ENCODE measurements around the gene ALG1L2. TPM values are rescaled to one million over a fixed set of nuclear protein-coding genes. Genes with fewer than 3 reads are reported as not detected.
"Not testable (repeated sequence)": the region's sequence is repeated elsewhere in the genome, so short reads cannot be mapped to it uniquely, and the experiment has no call there.

ALG1L2 gene
- polyA plus RNA-seq, 1 of the 3 experiments (the other 2 are of a cell fraction) = not detected

GRCh38 chr3:130107333-130107995 is 25.8 kb downstream of the ALG1L2 start:
- H3K9me2 ChIP-seq; POLR2A ChIA-PET; H3K27me3 ChIP-seq (ENCODE audit: insufficient read depth); H3K9me3 ChIP-seq; H3K4me3 ChIP-seq (ENCODE audit: low read depth in 2 of 2, low read length in 1 of 2); H3K9ac ChIP-seq; H2AFZ ChIP-seq (ENCODE audit: low read depth); H3K36me3 ChIP-seq (replicated peaks in 1 of 2; ENCODE audit: control insufficient read depth in 1 of 2, insufficient read depth in 2 of 2, low read length in 1 of 2); H3F3A ChIP-seq (replicated peaks; ENCODE audit: insufficient read depth); H3K4me2 ChIP-seq; H3K27ac ChIP-seq (ENCODE audit: low read depth in 2 of 2, low read length in 1 of 2); H3K4me1 ChIP-seq (ENCODE audit: control insufficient read depth in 1 of 2, insufficient read depth in 2 of 2, low read depth in 1 of 2, low read length in 1 of 2); H4K20me1 ChIP-seq (ENCODE audit: insufficient read depth); H3K79me2 ChIP-seq (ENCODE audit: insufficient read depth); DNase-seq: not testable (repeated sequence)
- CTCF ChIA-PET = interaction anchor here (0.9 to 13.8 kb wide), 2 partner anchors 165 to 180 kb away, joined by 3 to 146 read pairs; no protein-coding TSS in a partner anchor
- WGBS (ENCODE audit: low lambda C conversion rate) = 85% methylated on average over 7 of the region's 13 CpGs

GRCh38 chr3:130108836-130109585 is 27.4 kb downstream of the ALG1L2 start:
- H3F3A ChIP-seq (replicated peaks; ENCODE audit: insufficient read depth); H3K9ac ChIP-seq; H3K27ac ChIP-seq (ENCODE audit: low read depth in 2 of 2, low read length in 1 of 2); DNase-seq; H4K20me1 ChIP-seq (ENCODE audit: insufficient read depth); H3K9me2 ChIP-seq; H3K4me3 ChIP-seq (ENCODE audit: low read depth in 2 of 2, low read length in 1 of 2); H3K9me3 ChIP-seq; H2AFZ ChIP-seq (ENCODE audit: low read depth); H3K27me3 ChIP-seq (ENCODE audit: insufficient read depth); H3K4me1 ChIP-seq (ENCODE audit: control insufficient read depth in 1 of 2, insufficient read depth in 2 of 2, low read depth in 1 of 2, low read length in 1 of 2); H3K36me3 ChIP-seq (replicated peaks in 1 of 2; ENCODE audit: control insufficient read depth in 1 of 2, insufficient read depth in 2 of 2, low read length in 1 of 2); H3K4me2 ChIP-seq; H3K79me2 ChIP-seq (ENCODE audit: insufficient read depth); POLR2A ChIA-PET: not testable (repeated sequence)
- CTCF ChIA-PET = interaction anchor here (1.5 kb wide), 1 partner anchor 167 kb away, joined by 8 read pairs; no protein-coding TSS in a partner anchor
- 80% methylated on average over 10 of the region's 16 CpGs for whole genome bisulfite sequencing (ENCODE audit: low lambda C conversion rate)

GRCh38 chr3:130110386-130111169 is 28.9 kb downstream of the ALG1L2 start:
- H3K4me1 ChIP-seq (ENCODE audit: control insufficient read depth in 1 of 2, insufficient read depth in 2 of 2, low read depth in 1 of 2, low read length in 1 of 2); H4K20me1 ChIP-seq (ENCODE audit: insufficient read depth); DNase-seq; CTCF ChIA-PET; H3K9me2 ChIP-seq; H3K79me2 ChIP-seq (ENCODE audit: insufficient read depth); H2AFZ ChIP-seq (ENCODE audit: low read depth); POLR2A ChIA-PET; H3K36me3 ChIP-seq (replicated peaks in 1 of 2; ENCODE audit: control insufficient read depth in 1 of 2, insufficient read depth in 2 of 2, low read length in 1 of 2); H3K27me3 ChIP-seq (ENCODE audit: insufficient read depth); H3F3A ChIP-seq (replicated peaks; ENCODE audit: insufficient read depth); H3K9me3 ChIP-seq: not testable (repeated sequence)
- 5% methylated on average over 10 of the region's 19 CpGs for WGBS (ENCODE audit: low lambda C conversion rate)
- Histone ChIP-seq H3K27ac (ENCODE audit: low read depth in 2 of 2, low read length in 1 of 2) (peak overlapping the region; percentile 50 to 80; a peak in 3 of 4 replicates), H3K9ac (peak overlapping the region; percentile 82), H3K4me2 (peak overlapping the region; percentile 95), H3K4me3 (ENCODE audit: low read depth in 2 of 2, low read length in 1 of 2) (peak overlapping the region; percentile 70 to 71)
- TF ChIP-seq NRF1 (IDR thresholded peaks at IDR 0.05; ENCODE audit: low read depth, low read length) = peak; percentile 18; the same call in 1 of the 2 replicates

Data from SK-N-SH (cell line).